Myocyte (in vitro differentiated cells): ENCODE data around the gene ERBB2. TPM values are rescaled to one million over a fixed set of nuclear protein-coding genes. Genes with fewer than 3 reads are reported as not detected.

Experiments used
- DNase-seq: peaks from one replicate; pipeline ENCODE4 v3.0.0-alpha.2; 2012; ENCODE audit warnings: low read depth
- polyA plus RNA-seq: library from polyadenylated mRNA; unstranded; fragments of >200 nt; gene quantifications from one replicate; pipeline ENCODE4 v1.2.1, GENCODE V29; 2012; ENCODE audit warnings: missing spikeins
- total RNA-seq: library from RNA; depleted of rRNA; stranded (reverse); fragments of >200 nt; gene quantifications from 2 replicates; pipeline ENCODE4 v1.2.3, GENCODE V29; 2014

ERBB2 gene
- total RNA-seq = 87.4 and 119 TPM in 2 replicates
- polyA plus RNA-seq = 74.7 TPM

GRCh38 chr17:39699818-39700147, at the start of gene ERBB2:
TSS of gene ERBB2 (plus strand) at chr17:39700064. CDS start at chr17:39700239, 175 bp downstream.
- peak; percentile 85 for DNase-seq

DNA sequence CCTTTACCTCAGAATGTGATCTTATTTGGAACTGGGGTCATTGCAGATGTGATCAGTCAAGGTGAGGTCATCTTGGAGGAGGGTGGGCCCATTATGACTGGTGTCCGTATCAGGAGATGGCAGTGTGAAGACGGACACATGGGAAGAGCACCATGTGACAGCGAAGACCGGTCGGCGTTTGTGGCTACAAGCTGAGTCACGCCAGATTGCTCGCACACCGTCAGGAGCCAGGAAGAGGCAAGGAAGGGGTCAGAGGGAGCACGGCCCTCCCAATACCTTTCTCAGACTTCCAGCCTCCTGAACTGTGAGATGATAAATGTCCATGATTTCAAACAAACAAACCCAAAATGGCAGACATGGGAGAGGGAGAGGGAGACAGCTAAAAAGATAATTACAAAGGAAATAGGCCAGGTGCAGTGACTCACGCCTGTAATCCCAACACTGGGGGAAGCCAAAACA, 49.7 kb upstream of the ERBB2 start:
- no peak for DNase-seq

GRCh38 chr17:39651923-39652586, 47.8 kb upstream of the ERBB2 start:
- DNase-seq = no peak

DNA sequence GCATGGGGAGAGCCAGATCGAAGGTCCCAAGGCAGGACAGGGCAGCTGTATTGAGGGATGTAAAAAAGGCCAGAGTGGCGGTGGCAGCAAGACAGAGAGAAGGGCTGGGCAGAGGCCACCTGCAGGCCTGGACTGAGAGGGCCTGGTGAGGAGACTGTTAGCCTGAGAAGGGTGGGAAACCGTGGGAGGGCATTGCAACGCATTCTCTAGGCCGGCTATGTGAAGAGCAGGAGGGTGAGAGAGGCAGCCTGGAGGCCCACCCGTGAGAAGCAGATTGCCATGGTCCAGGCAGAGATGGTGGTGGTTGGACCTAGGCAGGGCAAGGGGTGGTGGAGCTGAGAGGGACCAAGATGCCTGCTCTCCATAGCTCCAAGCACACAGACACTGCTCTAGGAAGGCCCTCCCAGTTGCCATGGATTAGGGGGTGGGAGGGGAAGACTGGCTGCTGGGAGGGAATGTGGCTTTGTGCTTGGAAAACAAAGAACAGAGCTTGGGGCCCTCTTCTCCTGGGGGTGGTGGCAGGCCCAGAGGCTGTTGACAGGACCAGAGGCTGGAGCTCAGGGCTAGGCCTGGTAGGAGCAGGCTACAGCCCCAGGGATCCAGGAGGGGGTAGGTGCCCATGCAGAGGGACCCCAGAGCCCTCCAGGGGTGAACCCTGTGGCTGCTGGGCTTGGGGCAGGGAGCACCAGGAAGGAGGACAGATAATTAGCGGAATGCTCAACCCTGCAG, 47.1 kb upstream of the ERBB2 start:
- peak; percentile 16 for DNase-seq

- DNase-seq = no peak
Observed at GRCh38 chr17:39653316-39653661, 46.6 kb upstream of the ERBB2 start.

DNA sequence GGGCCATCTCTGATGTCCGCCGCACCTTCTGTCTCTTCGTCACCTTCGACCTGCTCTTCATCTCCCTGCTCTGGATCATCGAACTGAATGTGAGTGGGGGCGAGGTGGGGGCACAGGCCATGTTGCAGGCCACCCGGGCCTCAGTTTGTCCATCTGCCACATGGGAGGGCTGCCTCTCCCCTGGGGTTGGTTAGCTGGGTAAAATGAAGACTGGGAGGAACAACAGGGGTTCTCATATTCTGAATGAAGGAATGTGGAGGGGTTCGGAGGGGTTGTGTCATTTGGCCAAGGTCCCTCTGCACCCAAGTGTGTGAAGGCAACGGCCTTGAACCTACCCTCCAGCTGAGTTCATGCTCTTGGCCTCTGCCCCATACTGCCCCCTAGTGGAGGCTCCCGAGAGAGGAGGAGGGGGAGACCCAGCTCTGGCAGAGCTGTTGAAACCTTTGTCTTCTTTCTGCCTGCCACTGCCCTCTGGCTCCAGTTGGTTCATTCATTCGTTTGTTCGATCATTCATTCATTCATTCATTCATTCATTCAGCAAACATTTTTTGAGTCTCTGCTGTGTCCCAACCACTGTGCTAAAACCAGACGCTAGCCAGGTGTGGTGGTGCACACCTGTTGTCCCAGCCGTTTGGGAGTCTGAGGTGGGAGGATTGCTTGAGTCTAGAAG, 46.1 kb upstream of the ERBB2 start:
- DNase-seq = peak; percentile 56

- no peak for DNase-seq
Observed at GRCh38 chr17:39655105-39655504, 44.8 kb upstream of the ERBB2 start.

DNA sequence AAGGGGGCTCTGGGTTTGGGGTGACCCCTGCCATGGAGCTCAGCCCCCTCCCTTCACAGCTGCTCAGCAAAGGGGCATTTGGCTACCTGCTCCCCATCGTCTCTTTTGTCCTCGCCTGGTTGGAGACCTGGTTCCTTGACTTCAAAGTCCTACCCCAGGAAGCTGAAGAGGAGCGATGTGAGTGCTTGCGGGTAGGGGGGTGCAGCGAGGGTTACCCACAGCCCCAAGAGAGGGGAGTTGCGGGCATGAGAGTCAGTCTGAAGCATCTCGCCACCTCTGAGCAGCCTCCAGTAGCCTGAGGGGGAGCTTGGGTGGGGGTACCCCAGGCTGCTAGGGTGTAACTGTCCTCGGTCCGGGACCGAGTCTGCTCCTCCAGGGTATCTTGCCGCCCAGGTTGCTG, 41.5 kb upstream of the ERBB2 start:
- DNase-seq = no peak

DNA sequence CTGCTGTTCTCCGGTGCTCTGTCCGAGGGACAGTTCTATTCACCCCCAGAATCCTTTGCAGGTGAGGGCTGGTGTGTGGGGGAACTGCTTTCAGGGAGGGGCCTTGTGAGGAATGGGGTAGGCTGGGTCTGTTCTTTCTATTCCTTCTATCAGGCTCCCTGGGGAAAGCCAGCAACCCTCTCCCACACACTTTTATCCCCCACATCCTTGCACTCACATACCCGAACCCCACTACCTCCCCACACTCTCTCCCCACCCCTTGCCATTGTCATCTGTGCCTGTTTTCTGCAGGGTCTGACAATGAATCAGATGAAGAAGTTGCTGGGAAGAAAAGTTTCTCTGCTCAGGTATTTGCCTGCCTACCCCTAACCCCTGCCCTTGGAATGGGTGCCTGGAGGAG, 41.1 kb upstream of the ERBB2 start:
- no peak for DNase-seq

DNA sequence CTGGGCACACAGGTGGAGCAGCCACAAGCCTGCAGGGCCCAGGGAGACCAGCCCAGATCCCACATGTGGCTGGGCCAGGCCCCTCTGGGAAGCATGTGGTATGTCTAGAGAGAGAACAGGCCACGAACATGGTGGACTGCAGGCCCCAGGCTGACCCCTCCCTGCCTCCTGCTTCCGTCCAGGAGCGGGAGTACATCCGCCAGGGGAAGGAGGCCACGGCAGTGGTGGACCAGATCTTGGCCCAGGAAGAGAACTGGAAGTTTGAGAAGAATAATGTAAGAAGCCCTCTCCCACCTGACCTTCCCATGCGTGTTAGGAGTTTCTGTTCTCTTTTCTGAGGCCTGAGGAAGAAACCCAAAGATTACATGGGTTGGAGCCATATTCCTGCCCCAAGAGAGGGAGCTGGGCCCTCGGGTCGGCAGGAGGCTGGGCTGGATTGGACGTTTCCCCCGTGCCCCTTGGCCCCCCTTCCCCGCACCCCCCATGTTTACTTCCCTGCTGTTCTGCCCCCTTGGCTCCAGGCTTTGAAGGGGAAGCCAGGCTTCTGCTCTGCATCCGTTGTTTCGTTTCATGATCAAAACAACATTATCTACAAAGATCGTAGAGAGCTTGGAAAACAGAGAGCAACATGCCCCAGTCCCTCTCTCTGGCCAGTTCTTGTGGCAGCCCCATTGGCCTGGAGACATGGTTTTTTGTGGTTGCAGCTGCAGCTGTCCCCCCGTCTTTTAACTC, 40.4 kb upstream of the ERBB2 start:
- DNase-seq = peak; percentile 62

- no peak for DNase-seq
Observed at GRCh38 chr17:39660011-39660360, 39.9 kb upstream of the ERBB2 start.

- no peak for DNase-seq
Observed at GRCh38 chr17:39660397-39661385, 39.2 kb upstream of the ERBB2 start.

DNA sequence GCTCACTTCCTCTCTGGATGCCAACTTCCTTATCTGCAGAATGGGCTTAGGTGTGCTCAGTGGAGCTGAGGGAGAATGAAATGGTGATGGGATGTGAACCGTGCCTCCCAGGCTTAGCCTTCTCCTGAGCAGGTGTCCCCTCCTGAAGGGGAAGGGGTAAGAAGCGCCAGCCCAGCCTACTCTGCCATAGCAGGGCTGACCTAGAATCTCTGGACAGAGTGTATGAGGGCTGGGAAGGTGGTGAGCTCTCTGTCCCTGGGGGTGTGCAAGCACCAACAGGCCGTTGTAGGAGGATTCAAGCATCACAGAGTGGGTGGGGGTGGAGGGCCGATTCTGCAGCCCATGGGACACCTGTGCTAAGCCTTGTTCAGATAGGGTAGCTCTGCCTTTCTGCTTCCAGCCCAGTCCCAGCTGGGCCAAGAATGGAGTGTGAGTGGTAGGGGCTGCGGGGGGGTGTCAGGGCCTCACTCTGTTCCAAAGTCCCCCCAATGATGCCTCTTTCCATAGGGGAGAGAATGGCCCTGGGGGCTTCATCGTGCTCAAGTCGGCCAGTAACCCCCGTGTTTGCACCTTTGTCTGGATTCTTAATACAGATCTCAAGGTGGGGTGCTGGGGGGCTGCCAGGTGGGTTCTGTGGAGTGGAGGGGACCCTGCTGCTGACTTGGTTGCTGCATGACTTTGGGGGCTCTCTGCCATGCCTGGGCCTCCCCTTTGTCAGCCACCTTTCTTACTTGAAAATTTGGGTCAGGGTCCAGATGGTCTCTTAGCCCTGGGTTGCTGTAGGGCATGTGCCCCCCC, 37.9 kb upstream of the ERBB2 start:
- no peak for DNase-seq

- DNase-seq = no peak
Observed at GRCh38 chr17:39662551-39663339, 37.1 kb upstream of the ERBB2 start.

DNA sequence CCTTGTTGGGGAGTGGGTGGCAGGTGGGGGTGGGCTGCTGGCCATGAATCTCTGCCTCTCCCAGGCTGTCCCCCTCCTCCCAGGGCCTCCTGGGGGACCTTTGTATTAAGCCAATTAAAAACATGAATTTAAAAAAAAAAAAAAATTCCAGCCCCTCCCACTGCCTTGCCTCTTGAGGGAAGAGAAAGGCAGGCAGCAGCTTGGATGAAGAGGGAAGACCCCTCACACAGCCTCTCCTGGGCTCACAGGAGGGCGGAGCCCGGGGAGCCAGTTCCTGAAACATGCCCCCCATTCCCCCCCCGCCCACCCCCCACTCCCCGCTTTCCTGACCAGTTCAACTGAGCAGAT, 36.5 kb upstream of the ERBB2 start:
- no peak for DNase-seq

DNA sequence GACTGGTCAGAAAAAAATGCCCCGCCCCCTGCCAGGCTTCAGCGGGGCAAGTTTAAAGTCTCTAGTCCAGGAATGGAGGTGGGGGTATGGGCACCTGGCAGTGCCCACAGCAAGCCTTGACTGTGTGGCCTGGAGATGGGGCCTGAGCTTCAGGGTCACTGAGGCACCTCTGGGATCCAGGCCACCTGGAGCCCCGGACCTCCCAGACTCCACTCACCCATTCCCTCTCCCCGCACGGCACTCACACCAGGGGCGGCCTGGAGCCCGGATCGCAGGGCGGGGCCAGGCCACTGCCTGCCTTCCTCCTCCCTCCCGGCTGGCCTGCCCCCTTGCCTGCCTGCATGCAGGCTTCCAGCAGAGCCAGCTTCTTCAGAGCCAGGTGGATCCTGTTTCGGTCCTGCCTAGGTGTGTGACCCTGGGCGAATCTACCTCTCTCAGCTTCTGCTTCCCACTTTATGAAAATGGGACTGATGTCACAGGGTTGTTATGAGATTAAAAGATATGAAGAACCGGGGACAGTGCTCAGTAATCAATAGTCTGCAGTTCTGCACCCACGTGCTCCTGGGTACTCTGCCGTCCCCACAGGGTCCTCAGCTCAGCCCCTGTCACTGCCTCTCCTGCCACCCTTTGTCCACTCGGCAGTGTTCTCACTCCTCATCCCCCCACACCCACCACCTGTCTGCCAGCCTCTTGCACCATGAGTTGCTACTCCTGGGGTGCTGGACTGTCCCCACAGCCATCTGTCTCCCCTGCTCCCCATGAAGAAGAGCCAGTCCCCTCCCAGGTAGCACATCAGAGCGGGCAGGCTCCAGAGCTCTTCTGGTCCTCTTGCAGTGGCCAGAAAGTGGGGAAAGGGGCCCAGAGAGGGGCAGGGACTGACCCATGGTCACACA, 35.9 kb upstream of the ERBB2 start:
- DNase-seq = no peak

DNA sequence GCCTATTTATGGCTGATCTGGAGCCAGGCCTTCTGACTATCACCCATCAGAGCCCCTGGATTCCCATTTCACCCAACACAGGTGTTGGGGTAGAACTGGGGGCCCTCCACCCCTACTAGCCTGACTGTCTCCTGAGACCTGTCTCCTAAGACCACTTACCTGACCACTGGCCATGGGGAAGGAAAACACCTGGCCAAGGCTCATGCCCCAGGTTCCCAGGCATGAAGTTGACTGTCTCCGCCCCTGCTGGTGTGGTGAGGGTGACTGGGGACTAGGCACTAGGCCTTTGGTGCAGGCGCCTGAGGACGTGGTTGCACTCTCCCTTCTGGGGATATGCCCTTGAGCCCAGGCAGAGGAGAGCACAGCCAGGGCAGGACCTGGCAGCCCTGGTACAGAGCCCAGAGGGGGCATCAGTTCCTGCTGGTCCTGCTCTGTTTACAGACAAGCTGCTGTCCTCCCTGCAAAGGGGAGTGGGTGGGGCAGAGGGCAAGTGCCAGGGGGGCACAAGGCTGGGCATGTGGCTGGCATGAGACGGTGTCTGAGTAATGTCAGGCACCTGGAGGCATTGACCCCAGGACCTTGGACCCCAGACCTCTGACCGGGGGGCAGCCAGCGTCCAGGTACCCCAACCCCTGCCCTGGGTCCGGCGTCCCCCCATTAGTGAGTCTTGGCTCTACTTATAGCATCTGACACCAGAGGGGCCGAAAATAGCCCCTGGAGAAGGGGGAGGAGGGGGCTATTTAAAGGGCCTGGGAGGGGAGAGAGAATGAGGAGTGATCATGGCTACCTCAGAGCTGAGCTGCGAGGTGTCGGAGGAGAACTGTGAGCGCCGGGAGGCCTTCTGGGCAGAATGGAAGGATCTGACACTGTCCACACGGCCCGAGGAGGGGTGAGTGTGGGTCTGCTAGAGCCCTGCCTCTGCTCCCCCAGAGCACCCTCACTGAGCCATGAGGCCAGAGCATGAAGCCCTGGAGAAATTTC, 35.0 kb upstream of the ERBB2 start, which contains the start of gene TCAP:
TCAP (plus strand) TSS at position 769 of the 981 bp plus-strand sequence; CDS start at position 780, 11 bp downstream.
- peak; percentile 67 for DNase-seq
